ENCODE measurements around the gene ZNF488.

DNA sequence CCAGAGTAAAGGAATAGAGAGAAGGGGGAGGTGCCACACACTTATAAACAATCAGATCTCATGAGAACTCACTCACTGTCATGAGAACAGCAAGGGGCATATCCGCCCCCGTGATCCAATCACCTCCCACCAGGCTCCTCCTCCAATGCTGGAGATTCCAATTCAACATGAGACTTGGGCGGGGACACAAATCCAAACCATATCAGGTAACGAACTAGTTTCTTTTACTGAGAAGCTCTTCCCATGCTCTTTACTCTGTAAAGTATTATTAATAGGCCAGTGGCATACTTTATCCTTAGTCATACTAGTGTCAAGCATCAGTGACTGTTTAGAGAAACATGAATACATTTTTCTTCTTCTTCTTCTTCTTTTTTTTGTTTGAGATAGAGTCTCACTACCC is 39.4 kb upstream of the ZNF488 start:
- TF ChIP-seq, protein P1, sequence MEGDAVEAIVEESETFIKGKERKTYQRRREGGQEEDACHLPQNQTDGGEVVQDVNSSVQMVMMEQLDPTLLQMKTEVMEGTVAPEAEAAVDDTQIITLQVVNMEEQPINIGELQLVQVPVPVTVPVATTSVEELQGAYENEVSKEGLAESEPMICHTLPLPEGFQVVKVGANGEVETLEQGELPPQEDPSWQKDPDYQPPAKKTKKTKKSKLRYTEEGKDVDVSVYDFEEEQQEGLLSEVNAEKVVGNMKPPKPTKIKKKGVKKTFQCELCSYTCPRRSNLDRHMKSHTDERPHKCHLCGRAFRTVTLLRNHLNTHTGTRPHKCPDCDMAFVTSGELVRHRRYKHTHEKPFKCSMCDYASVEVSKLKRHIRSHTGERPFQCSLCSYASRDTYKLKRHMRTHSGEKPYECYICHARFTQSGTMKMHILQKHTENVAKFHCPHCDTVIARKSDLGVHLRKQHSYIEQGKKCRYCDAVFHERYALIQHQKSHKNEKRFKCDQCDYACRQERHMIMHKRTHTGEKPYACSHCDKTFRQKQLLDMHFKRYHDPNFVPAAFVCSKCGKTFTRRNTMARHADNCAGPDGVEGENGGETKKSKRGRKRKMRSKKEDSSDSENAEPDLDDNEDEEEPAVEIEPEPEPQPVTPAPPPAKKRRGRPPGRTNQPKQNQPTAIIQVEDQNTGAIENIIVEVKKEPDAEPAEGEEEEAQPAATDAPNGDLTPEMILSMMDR (IDR thresholded peaks at IDR 0.05) = no peak
- TF ChIP-seq POLR2A (IDR thresholded peaks at IDR 0.05) = no peak
